ENCODE results near the gene XYLT1. TPM values are rescaled to one million over a fixed set of nuclear protein-coding genes. Genes with fewer than 3 reads are reported as not detected.

Gene XYLT1
- total RNA-seq, 2 donors from 2014 or later, result 14.4 to 31.3 TPM

GRCh38 chr16:17105239-17105797 is 365.4 kb downstream of the XYLT1 start:
- no peak for TF ChIP-seq CTCF (IDR thresholded peaks at IDR 0.05)
- DNase-seq (ENCODE audit: low spot score), result no peak
- Histone ChIP-seq H3K9me3 (no peaks in the 10 kb centered on the region), H3K36me3 (peaks cover 15% of the 10 kb centered on the region), H3K27ac (no peak overlapping the region), H3K27me3 (no peaks in the 10 kb centered on the region), H3K4me1 (no peaks in the 10 kb centered on the region), H3K4me3 (no peak overlapping the region)

- Histone ChIP-seq H3K27ac (no peak overlapping the region), H3K9me3 (no peaks in the 10 kb centered on the region), H3K4me3 (no peak overlapping the region), H3K36me3 (peaks cover 15% of the 10 kb centered on the region), H3K4me1 (no peaks in the 10 kb centered on the region), H3K27me3 (no peaks in the 10 kb centered on the region)
- TF ChIP-seq CTCF (IDR thresholded peaks at IDR 0.05), result no peak
- DNase-seq (ENCODE audit: low spot score), result no peak
Measured at GRCh38 chr16:17104654-17105053, 366.1 kb downstream of the XYLT1 start.

GRCh38 chr16:17103216-17103615 is 367.5 kb downstream of the XYLT1 start:
- no peaks in the 10 kb centered on the region for H3K9me3 ChIP-seq
- peaks cover 4% of the 10 kb centered on the region for H3K36me3 ChIP-seq
- DNase-seq (ENCODE audit: low spot score), result no peak
- no peak overlapping the region for H3K4me3 ChIP-seq
- TF ChIP-seq CTCF (IDR thresholded peaks at IDR 0.05), result no peak
- H3K27me3 ChIP-seq, result no peaks in the 10 kb centered on the region
- H3K27ac ChIP-seq, result no peak overlapping the region
- H3K4me1 ChIP-seq, result no peaks in the 10 kb centered on the region

GRCh38 chr16:17101646-17102045 is 369.1 kb downstream of the XYLT1 start:
- Histone ChIP-seq H3K27me3 (no peaks in the 10 kb centered on the region), H3K4me1 (no peaks in the 10 kb centered on the region), H3K27ac (no peak overlapping the region), H3K4me3 (no peak overlapping the region), H3K36me3 (no peaks in the 10 kb centered on the region), H3K9me3 (no peaks in the 10 kb centered on the region)
- TF ChIP-seq CTCF (IDR thresholded peaks at IDR 0.05), result no peak
- DNase-seq (ENCODE audit: low spot score), result no peak

GRCh38 chr16:17098685-17099084 is 372.1 kb downstream of the XYLT1 start:
- no peaks in the 10 kb centered on the region for H3K4me1 ChIP-seq
- H3K27ac ChIP-seq, result no peak overlapping the region
- no peaks in the 10 kb centered on the region for H3K27me3 ChIP-seq
- DNase-seq (ENCODE audit: low spot score), result no peak
- no peaks in the 10 kb centered on the region for H3K36me3 ChIP-seq
- no peak overlapping the region for H3K4me3 ChIP-seq
- no peaks in the 10 kb centered on the region for H3K9me3 ChIP-seq
- no peak for TF ChIP-seq CTCF (IDR thresholded peaks at IDR 0.05)

- H3K4me1 ChIP-seq, result no peaks in the 10 kb centered on the region
- no peaks in the 10 kb centered on the region for H3K9me3 ChIP-seq
- TF ChIP-seq CTCF (IDR thresholded peaks at IDR 0.05), result no peak
- H3K27ac ChIP-seq, result no peak overlapping the region
- DNase-seq (ENCODE audit: low spot score), result no peak
- H3K36me3 ChIP-seq, result no peaks in the 10 kb centered on the region
- H3K27me3 ChIP-seq, result no peaks in the 10 kb centered on the region
- H3K4me3 ChIP-seq, result no peak overlapping the region
Measured at GRCh38 chr16:17084130-17084529, 386.6 kb downstream of the XYLT1 start.
